Fibroblast of lung (primary cell): ENCODE data around the gene SDHB. TPM values are rescaled to one million over a fixed set of nuclear protein-coding genes. Genes with fewer than 3 reads are reported as not detected.

Source experiments
- DNase-seq, 2 donors: peaks; one replicate each; pipeline versions ENCODE4 v3.0.0 to v3.0.0-alpha.2; 2010; ENCODE audit warnings: low read depth in 2 of 2
- H2AFZ ChIP-seq: 2 replicates; pipeline ENCODE4 v1.5.1; 2012; ENCODE audit warnings: low read length, control low read depth, inconsistent platforms
- H3K27ac ChIP-seq: 2 replicates; pipeline ENCODE4 v1.5.1; 2011; ENCODE audit warnings: low read length, control low read depth; ENCODE audit not compliant: insufficient read depth
- H3K27me3 ChIP-seq: 2 replicates; pipeline ENCODE4 v1.5.1; 2011; ENCODE audit warnings: mild to moderate bottlenecking, low read length; ENCODE audit not compliant: control insufficient read depth, insufficient read depth
- H3K36me3 ChIP-seq: 2 replicates; pipeline ENCODE4 v1.5.1; 2011; ENCODE audit warnings: low read length; ENCODE audit not compliant: control insufficient read depth, insufficient read depth
- H3K4me1 ChIP-seq: 2 replicates; pipeline ENCODE4 v1.5.1; 2011; ENCODE audit warnings: low read length; ENCODE audit not compliant: control insufficient read depth, insufficient read depth; ENCODE audit errors: extremely low read depth
- H3K4me2 ChIP-seq: 2 replicates; pipeline ENCODE4 v1.5.1; 2011; ENCODE audit warnings: low read length, control low read depth; ENCODE audit not compliant: insufficient read depth; ENCODE audit errors: extremely low read depth
- H3K4me3 ChIP-seq, 4 experiments: fragments of 200-600 bp in 1 of 4; sonication (generic) in 1 of 4; replicated peaks in 1 of 4; 2 replicates each; pipeline ENCODE4 v1.5.1; 2011 to 2016; ENCODE audit warnings: low read length in 4 of 4, low read depth in 3 of 4, mild to moderate bottlenecking in 3 of 4, control low read depth in 2 of 4, inconsistent platforms in 1 of 4, mixed read lengths in 1 of 4; ENCODE audit not compliant: insufficient read depth in 1 of 4; ENCODE audit errors: control extremely low read depth in 1 of 4
- H3K79me2 ChIP-seq: 2 replicates; pipeline ENCODE4 v1.5.1; 2012; ENCODE audit warnings: mild to moderate bottlenecking, low read length, inconsistent platforms; ENCODE audit not compliant: control insufficient read depth, insufficient read depth
- H3K9ac ChIP-seq: 2 replicates; pipeline ENCODE4 v1.5.1; 2011; ENCODE audit warnings: mild to moderate bottlenecking, low read length, control low read depth; ENCODE audit not compliant: insufficient read depth
- H3K9me3 ChIP-seq: 2 replicates; pipeline ENCODE4 v1.5.1; 2012; ENCODE audit warnings: low read depth, low read length; ENCODE audit not compliant: control insufficient read depth, insufficient read depth
- H4K20me1 ChIP-seq: 2 replicates; pipeline ENCODE4 v1.5.1; 2011; ENCODE audit warnings: low read length; ENCODE audit not compliant: control insufficient read depth, insufficient read depth; ENCODE audit errors: extremely low read depth
- CTCF ChIP-seq, 2 donors: IDR thresholded peaks in 1 of 2; conservative IDR thresholded peaks in 1 of 2; 1 replicate in 1 of 2; 2 replicates in 1 of 2; pipeline ENCODE4 v1.5.1; 2011 to 2012; ENCODE audit warnings: low read length in 2 of 2, control low read depth in 1 of 2, inconsistent platforms in 1 of 2, low read depth in 1 of 2, mild to moderate bottlenecking in 1 of 2
- EZH2 ChIP-seq: IDR thresholded peaks from 2 replicates; pipeline ENCODE4 v1.5.1; 2012; ENCODE audit warnings: low read length, control low read depth, mild to moderate bottlenecking; ENCODE audit errors: missing control alignments
- polyA plus RNA-seq, 2 donors: library from polyadenylated mRNA; depleted of rRNA in 1 of 2; stranded (reverse) in 1 of 2; unstranded in 1 of 2; fragments of >200 nt; gene quantifications; 2 replicates each; pipeline ENCODE4 v1.2.1, GENCODE V29; 2011 to 2012; ENCODE audit warnings: missing spikeins in 1 of 2
- total RNA-seq: library from RNA; depleted of rRNA; stranded (reverse); fragments of >200 nt; gene quantifications from 2 replicates; pipeline ENCODE4 v1.2.1, GENCODE V29; 2014

Gene SDHB
- total and polyA plus RNA-seq, 2 donors (not counting 1 experiment from before 2014, with no cell fraction given) = 136 to 170 TPM

- no peak overlapping the region for H3K4me3 ChIP-seq
These were observed 48.5 kb downstream of the SDHB start for GRCh38 chr1:17005365-17005740.

GRCh38 chr1:17004466-17005364, 49.1 kb downstream of the SDHB start:
- no peak overlapping the region for H3K9ac ChIP-seq
- DNase-seq = no peak
- TF ChIP-seq EZH2 (no peak), CTCF (conservative IDR thresholded peaks at IDR 0.05 in 1 of 2, IDR thresholded peaks at IDR 0.05 in 1 of 2; ENCODE audit: low read depth in 1 of 2, low read length in 2 of 2) (no peak)

More at GRCh38 chr1:17005365-17005740, 48.5 kb downstream of the SDHB start:
- Histone ChIP-seq H3K79me2 (no peaks in the 10 kb centered on the region), H3K9ac (no peak overlapping the region), H3K27me3 (no peaks in the 10 kb centered on the region), H3K4me1 (no peaks in the 10 kb centered on the region), H2AFZ (no peak overlapping the region), H3K36me3 (peaks cover 7% of the 10 kb centered on the region), H3K27ac (no peak overlapping the region), H3K4me2 (no peak overlapping the region), H4K20me1 (no peaks in the 10 kb centered on the region), H3K9me3 (no peaks in the 10 kb centered on the region)
- no peak for DNase-seq
- TF ChIP-seq EZH2 = no peak
- TF ChIP-seq CTCF (conservative IDR thresholded peaks at IDR 0.05 in 1 of 2, IDR thresholded peaks at IDR 0.05 in 1 of 2; ENCODE audit: low read depth in 1 of 2, low read length in 2 of 2) = no peak

GRCh38 chr1:17002524-17002902, 51.3 kb downstream of the SDHB start:
- Histone ChIP-seq H3K4me1 (no peaks in the 10 kb centered on the region), H3K4me2 (no peak overlapping the region), H3K9me3 (no peaks in the 10 kb centered on the region), H3K27me3 (no peaks in the 10 kb centered on the region), H3K36me3 (peaks cover 7% of the 10 kb centered on the region), H2AFZ (no peak overlapping the region), H3K9ac (no peak overlapping the region), H3K27ac (no peak overlapping the region), H3K4me3 (no peak overlapping the region), H3K79me2 (no peaks in the 10 kb centered on the region), H4K20me1 (no peaks in the 10 kb centered on the region)
- no peak for DNase-seq
- TF ChIP-seq EZH2 = no peak
- TF ChIP-seq CTCF (conservative IDR thresholded peaks at IDR 0.05 in 1 of 2, IDR thresholded peaks at IDR 0.05 in 1 of 2; ENCODE audit: low read depth in 1 of 2, low read length in 2 of 2) = no peak

More at GRCh38 chr1:17004466-17005364, 49.1 kb downstream of the SDHB start:
- Histone ChIP-seq H3K36me3 (peaks cover 7% of the 10 kb centered on the region), H3K4me2 (no peak overlapping the region), H3K27ac (no peak overlapping the region), H3K9me3 (no peaks in the 10 kb centered on the region), H3K4me1 (no peaks in the 10 kb centered on the region), H3K27me3 (no peaks in the 10 kb centered on the region), H3K79me2 (no peaks in the 10 kb centered on the region), H3K4me3 (no peak overlapping the region), H2AFZ (no peak overlapping the region), H4K20me1 (no peaks in the 10 kb centered on the region)
